ENCODE measurements around the gene CBX1.

DNA sequence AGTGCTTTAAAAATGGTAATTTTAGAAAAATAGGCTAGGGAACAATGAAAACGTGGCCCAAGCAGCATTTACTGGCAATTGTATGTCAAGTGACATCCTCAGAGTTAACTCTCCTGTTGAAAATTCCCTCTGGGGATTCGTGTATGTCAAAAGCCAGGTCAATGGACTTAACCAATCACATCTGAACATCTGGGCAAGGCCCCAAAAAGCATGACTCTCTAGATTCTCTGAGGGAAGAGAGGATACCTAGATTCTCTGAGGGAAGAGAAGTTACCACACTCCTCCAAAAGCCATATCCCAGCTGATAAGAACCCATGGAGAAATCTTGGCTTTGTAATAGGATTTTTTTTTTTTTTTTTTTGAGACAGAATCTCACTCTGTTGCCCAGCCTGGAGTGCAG lies 29.6 kb downstream of the CBX1 start:
- TF ChIP-seq, protein P1, sequence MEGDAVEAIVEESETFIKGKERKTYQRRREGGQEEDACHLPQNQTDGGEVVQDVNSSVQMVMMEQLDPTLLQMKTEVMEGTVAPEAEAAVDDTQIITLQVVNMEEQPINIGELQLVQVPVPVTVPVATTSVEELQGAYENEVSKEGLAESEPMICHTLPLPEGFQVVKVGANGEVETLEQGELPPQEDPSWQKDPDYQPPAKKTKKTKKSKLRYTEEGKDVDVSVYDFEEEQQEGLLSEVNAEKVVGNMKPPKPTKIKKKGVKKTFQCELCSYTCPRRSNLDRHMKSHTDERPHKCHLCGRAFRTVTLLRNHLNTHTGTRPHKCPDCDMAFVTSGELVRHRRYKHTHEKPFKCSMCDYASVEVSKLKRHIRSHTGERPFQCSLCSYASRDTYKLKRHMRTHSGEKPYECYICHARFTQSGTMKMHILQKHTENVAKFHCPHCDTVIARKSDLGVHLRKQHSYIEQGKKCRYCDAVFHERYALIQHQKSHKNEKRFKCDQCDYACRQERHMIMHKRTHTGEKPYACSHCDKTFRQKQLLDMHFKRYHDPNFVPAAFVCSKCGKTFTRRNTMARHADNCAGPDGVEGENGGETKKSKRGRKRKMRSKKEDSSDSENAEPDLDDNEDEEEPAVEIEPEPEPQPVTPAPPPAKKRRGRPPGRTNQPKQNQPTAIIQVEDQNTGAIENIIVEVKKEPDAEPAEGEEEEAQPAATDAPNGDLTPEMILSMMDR (IDR thresholded peaks at IDR 0.05; ENCODE audit: control extremely low read depth in 1 of 3, insufficient read depth in 1 of 3, low read depth in 1 of 3, low read length in 3 of 3) = no peak
- TF ChIP-seq POLR2AphosphoS5 (IDR thresholded peaks at IDR 0.05; ENCODE audit: low read depth, low read length) = no peak
- no peak for TF ChIP-seq SUZ12 (IDR thresholded peaks at IDR 0.05; ENCODE audit: low read length)
- TF ChIP-seq SIX5 (IDR thresholded peaks at IDR 0.05; ENCODE audit: low read depth, low read length) = no peak
- TF ChIP-seq EP300 (IDR thresholded peaks at IDR 0.05; ENCODE audit: borderline replicate concordance in 1 of 2, low read depth in 2 of 2, low read length in 2 of 2) = no peak
